PC-3 (cell line): ENCODE data around the gene SCRT2. TPM values are rescaled to one million over a fixed set of nuclear protein-coding genes. Genes with fewer than 3 reads are reported as not detected.

ENCODE experiments used
- ATAC-seq: fragments of 200-7000 bp; cut with Tn5 transposase; 2 replicates; pipeline ENCODE4 v1.9.1; 2020; ENCODE audit warnings: mild to moderate bottlenecking, moderate library complexity
- BruUV-seq: library from RNA; stranded (reverse); fragments of 400-500 nt; replicated peaks from 2 replicates; lab custom pipeline; 2021; lab: Mats Ljungman, UMichigan
- CTCF ChIA-PET: fragments of 300-600 bp; sonication (Branson Sonifier 250); formaldehyde crosslinking; loops from one replicate; lab custom pipeline; 2022; ENCODE audit warnings: antibody characterized with exemption; lab: Charles Lee
- POLR2A ChIA-PET: fragments of 300-600 bp; sonication (Branson Sonifier 250); formaldehyde crosslinking; loops from one replicate; lab custom pipeline; 2022; ENCODE audit warnings: antibody characterized with exemption; ENCODE audit not compliant: unreplicated experiment; lab: Charles Lee
- DNase-seq: peaks from one replicate; pipeline ENCODE4 v3.0.0-alpha.2; 2015
- H2AFZ ChIP-seq: fragments of 300-600 bp; sonication (generic); 2 replicates; pipeline ENCODE4 v1.6.0; 2016; ENCODE audit warnings: antibody characterized with exemption, low read length
- H3F3A ChIP-seq: fragments of 300-600 bp; sonication (generic); one replicate; pipeline ENCODE4 v1.6.0; 2017; ENCODE audit warnings: antibody characterized with exemption, low read length, control low read depth, mild to moderate bottlenecking; ENCODE audit not compliant: unreplicated experiment
- H3K27ac ChIP-seq: fragments of 300-600 bp; sonication (generic); 2 replicates; pipeline ENCODE4 v1.5.1; 2016; ENCODE audit warnings: mild to moderate bottlenecking, low read length
- H3K27me3 ChIP-seq: fragments of 300-600 bp; sonication (generic); 2 replicates; pipeline ENCODE4 v1.6.1; 2016; ENCODE audit warnings: low read length, mixed read lengths
- H3K36me3 ChIP-seq: fragments of 300-600 bp; sonication (generic); 2 replicates; pipeline ENCODE4 v1.6.1; 2016; ENCODE audit warnings: low read depth, mixed run types, low read length, mixed read lengths
- H3K4me1 ChIP-seq: fragments of 300-600 bp; sonication (generic); 2 replicates; pipeline ENCODE4 v1.5.1; 2016; ENCODE audit warnings: low read length; ENCODE audit not compliant: insufficient read depth
- H3K4me2 ChIP-seq: fragments of 300-600 bp; sonication (generic); 2 replicates; pipeline ENCODE4 v1.6.0; 2016; ENCODE audit warnings: low read length
- H3K4me3 ChIP-seq: fragments of 300-600 bp; sonication (generic); 2 replicates; pipeline ENCODE4 v1.5.1; 2016; ENCODE audit warnings: mild to moderate bottlenecking, low read length, mixed read lengths
- H3K79me2 ChIP-seq: fragments of 300-600 bp; sonication (generic); 2 replicates; pipeline ENCODE4 v1.6.1; 2017; ENCODE audit warnings: low read length, mixed read lengths
- H3K9ac ChIP-seq: fragments of 300-600 bp; sonication (generic); 2 replicates; pipeline ENCODE4 v1.6.0; 2016; ENCODE audit warnings: mild to moderate bottlenecking, low read length
- H3K9me2 ChIP-seq: fragments of 300-600 bp; sonication (generic); replicated peaks from 2 replicates; pipeline ENCODE4 v1.6.1; 2016; ENCODE audit warnings: mixed run types, low read length, mixed read lengths
- H3K9me3 ChIP-seq: fragments of 300-600 bp; sonication (generic); 2 replicates; pipeline ENCODE4 v1.6.1; 2016; ENCODE audit warnings: low read length, mixed read lengths
- H4K20me1 ChIP-seq: fragments of 300-600 bp; sonication (generic); 2 replicates; pipeline ENCODE4 v1.6.1; 2016; ENCODE audit warnings: low read length, mixed read lengths
- CTCF ChIP-seq: fragments of 300-600 bp; sonication (generic); conservative IDR thresholded peaks from 2 replicates; pipeline ENCODE4 v1.5.1; 2017; ENCODE audit warnings: antibody characterized with exemption, low read depth, mild to moderate bottlenecking, low read length
- EZH2 ChIP-seq: fragments of 300-600 bp; sonication (generic); IDR thresholded peaks from one replicate; pipeline ENCODE4 v1.6.1; 2017; ENCODE audit warnings: antibody characterized with exemption, mild to moderate bottlenecking, low read length; ENCODE audit not compliant: unreplicated experiment
- EZH2phosphoT487 ChIP-seq: fragments of 300-600 bp; sonication (generic); IDR thresholded peaks from 2 replicates; pipeline ENCODE4 v1.6.1; 2018; ENCODE audit warnings: mild to moderate bottlenecking, antibody characterized with exemption, low read length, borderline replicate concordance
- intact Hi-C: fragments of 100-400 bp; cut with micrococcal nuclease; formaldehyde crosslinking; loops from 2 replicates; pipeline ENCODE4 v1.9.0; 2023
- total RNA-seq: library from RNA; depleted of rRNA; stranded (reverse); fragments of >200 nt; gene quantifications from 2 replicates; pipeline ENCODE4 v1.2.3, GENCODE V29; 2014

The SCRT2 gene
- total RNA-seq, 1 experiment from 2014 or later = not detected

DNA sequence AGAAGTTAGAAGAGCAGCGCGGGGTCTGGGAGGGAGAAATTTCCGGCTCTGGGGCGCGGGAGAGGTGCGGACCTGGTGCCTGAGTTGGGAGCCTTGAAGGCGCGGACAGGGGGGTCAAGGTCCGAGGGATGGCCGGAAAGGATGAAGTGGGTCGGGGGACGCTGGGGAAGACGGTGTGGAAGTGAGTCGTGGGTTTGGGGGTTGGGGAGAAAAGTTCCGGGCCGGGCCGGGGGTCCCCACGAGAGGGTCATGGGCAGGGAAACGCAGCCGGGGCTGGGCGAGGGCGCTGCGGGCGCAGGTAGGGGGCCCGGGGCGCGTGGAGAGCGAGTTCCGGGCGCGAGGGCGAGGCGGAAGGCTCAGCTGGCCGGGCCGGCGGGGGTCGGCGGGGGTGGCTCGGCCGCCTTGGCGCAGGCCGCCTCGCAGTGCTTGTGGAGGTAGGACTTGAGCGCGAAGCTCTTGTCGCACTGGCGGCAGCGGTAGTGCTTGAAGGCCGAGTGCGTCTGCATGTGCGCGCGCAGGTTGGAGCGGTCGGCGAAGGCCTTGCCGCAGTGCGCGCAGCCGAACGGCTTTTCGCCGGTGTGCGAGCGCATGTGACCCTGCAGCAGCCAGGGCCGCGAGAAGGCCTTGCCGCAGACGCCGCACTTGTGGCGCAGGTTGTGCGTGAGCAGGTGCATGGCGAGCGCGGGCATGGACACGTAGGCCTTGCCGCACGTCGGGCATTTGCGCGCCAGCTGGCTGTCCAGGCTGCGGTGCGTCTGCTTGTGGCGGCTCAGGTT is 12.1 kb downstream of the SCRT2 start:
- intact Hi-C loops = no loop called here
- Histone ChIP-seq H3K4me3 (no peak overlapping the region), H4K20me1 (no peaks in the 10 kb centered on the region), H3K36me3 (no peaks in the 10 kb centered on the region), H3K9me2 (no peaks in the 10 kb centered on the region), H3K9ac (no peak overlapping the region), H3F3A (no peaks in the 10 kb centered on the region), H3K4me2 (no peak overlapping the region), H3K27ac (no peak overlapping the region), H3K9me3 (no peaks in the 10 kb centered on the region), H3K4me1 (no peaks in the 10 kb centered on the region), H3K27me3 (peaks cover 63% of the 10 kb centered on the region), H3K79me2 (no peaks in the 10 kb centered on the region), H2AFZ (no peak overlapping the region)
- ChIA-PET CTCF (no interaction called here), POLR2A (no interaction called here)
- no TSS peak for BruUV-seq
- no peak for TF ChIP-seq EZH2
- no peak for TF ChIP-seq CTCF
- no peak for TF ChIP-seq EZH2phosphoT487
- ATAC-seq (no peak), DNase-seq (no peak)

DNA sequence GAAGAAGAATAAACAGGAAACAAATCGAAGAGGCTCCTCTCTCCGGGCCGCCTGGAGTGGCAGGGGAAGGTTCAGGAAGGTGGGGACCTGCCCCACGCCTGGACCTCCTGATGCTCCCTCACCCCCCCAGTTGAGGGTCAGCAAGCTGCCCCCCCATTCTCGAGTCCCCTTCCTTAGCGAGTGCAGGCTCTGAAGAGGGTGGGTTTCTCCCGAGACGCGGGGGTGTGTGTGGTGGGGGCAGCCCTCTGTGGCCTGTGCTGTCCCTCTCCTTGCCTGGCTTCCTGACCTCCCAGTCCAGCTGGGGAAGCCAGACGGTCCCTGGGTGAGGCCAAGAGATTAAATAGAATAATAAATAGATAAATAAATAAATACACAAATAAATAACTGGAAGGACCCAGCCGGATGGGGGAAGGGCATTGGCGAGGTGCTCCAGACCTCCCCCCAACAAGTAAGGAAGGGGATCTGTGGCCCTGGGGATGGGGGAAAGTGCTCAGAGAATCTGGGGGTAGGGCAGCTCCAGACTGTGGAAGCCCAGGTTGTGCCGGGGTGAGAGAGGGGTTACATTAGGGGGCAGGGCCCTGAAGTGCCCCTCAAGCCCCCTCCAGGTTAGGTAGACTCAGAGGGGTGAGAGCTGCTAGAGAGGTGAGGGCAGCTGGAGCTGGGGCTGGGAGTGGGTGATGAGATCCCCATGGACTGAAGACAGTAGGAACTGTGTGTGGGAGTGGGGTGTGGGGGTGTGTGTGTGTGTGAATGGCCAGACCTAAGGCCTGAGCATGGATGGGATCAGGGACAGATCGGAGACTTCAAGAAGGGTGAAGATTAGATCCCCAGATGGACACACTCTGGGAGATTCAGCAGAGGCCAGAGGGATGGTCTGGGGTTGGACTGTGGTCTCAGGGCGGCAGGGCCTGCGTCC is 13.1 kb downstream of the SCRT2 start:
- Histone ChIP-seq H3K27me3 (peaks cover 66% of the 10 kb centered on the region), H2AFZ (no peak overlapping the region), H3K4me1 (no peaks in the 10 kb centered on the region), H3K9me3 (no peaks in the 10 kb centered on the region), H3K79me2 (no peaks in the 10 kb centered on the region), H3K9me2 (no peaks in the 10 kb centered on the region), H3K36me3 (no peaks in the 10 kb centered on the region), H4K20me1 (no peaks in the 10 kb centered on the region), H3K9ac (no peak overlapping the region), H3K27ac (no peak overlapping the region), H3F3A (no peaks in the 10 kb centered on the region), H3K4me3 (no peak overlapping the region), H3K4me2 (no peak overlapping the region)
- DNase-seq (no peak), ATAC-seq (no peak)
- intact Hi-C loops = no loop called here
- no TSS peak for BruUV-seq
- CTCF ChIA-PET = no interaction called here
- TF ChIP-seq EZH2 = no peak
- no peak for TF ChIP-seq EZH2phosphoT487
- no peak for TF ChIP-seq CTCF
- POLR2A ChIA-PET = no interaction called here
